Naive thymus-derived CD8-positive, alpha-beta T cell (primary cell): Measurements from ENCODE around the gene DDX31. TPM values are rescaled to one million over a fixed set of nuclear protein-coding genes. Genes with fewer than 3 reads are reported as not detected.

ENCODE experiments used
- ATAC-seq, 2 donors: fragments of 150-1000 bp; cut with Tn5 transposase in 1 of 2; sonication (Bioruptor Pico), chemical (Tn5 transposase) in 1 of 2; 1 replicate in 1 of 2; 2 replicates in 1 of 2; pipeline ENCODE4 v1.10.0; 2021; ENCODE audit warnings: mild to moderate bottlenecking in 2 of 2, moderate library complexity in 2 of 2
- POLR2A ChIA-PET: fragments of 350-600 bp; sonication (Branson Sonifier 250); formaldehyde crosslinking; loops from one replicate; lab custom pipeline; 2021; ENCODE audit warnings: antibody characterized with exemption; lab: Charles Lee
- DNase-seq, 10 donors: peaks; one replicate each; pipeline versions ENCODE4 v3.0.0 to v3.0.0-alpha.2; 2020 to 2022
- H3K27ac Mint-ChIP-seq, 10 donors: one replicate each; pipeline ENCODE4 v1.8.0; 2020 to 2022; ENCODE audit warnings: mild to moderate bottlenecking in 10 of 10, mixed read lengths in 10 of 10, moderate library complexity in 4 of 10, inconsistent platforms in 1 of 10
- H3K27me3 Mint-ChIP-seq, 5 donors: one replicate each; pipeline ENCODE4 v1.8.0; 2021 to 2022; ENCODE audit warnings: mixed read lengths in 5 of 5
- H3K36me3 Mint-ChIP-seq, 3 donors: one replicate each; pipeline ENCODE4 v1.8.0; 2020 to 2022; ENCODE audit warnings: mixed read lengths in 3 of 3, mild to moderate bottlenecking in 2 of 3, inconsistent platforms in 1 of 3
- H3K4me1 Mint-ChIP-seq, 4 donors: one replicate each; pipeline ENCODE4 v1.8.0; 2021 to 2022; ENCODE audit warnings: mixed read lengths in 4 of 4
- H3K4me3 Mint-ChIP-seq, 10 donors: one replicate each; pipeline ENCODE4 v1.8.0; 2020 to 2022; ENCODE audit warnings: mild to moderate bottlenecking in 10 of 10, mixed read lengths in 10 of 10, moderate library complexity in 6 of 10, inconsistent platforms in 1 of 10
- H3K9me3 Mint-ChIP-seq, 9 donors: one replicate each; pipeline ENCODE4 v1.8.0; 2020 to 2022; ENCODE audit warnings: mixed read lengths in 9 of 9, mild to moderate bottlenecking in 3 of 9, inconsistent platforms in 1 of 9, moderate library complexity in 1 of 9
- polyA plus RNA-seq, 3 donors: library from polyadenylated mRNA; unstranded; fragments of 300-500 nt; fragmentation: Illumina TruSeq; gene quantifications; one replicate each; pipeline ENCODE4 v1.2.3, GENCODE V29; 2021
- total RNA-seq, 8 experiments: library from RNA in 2 of 8; stranded (reverse) in 2 of 8; gene quantifications; one replicate each; pipeline ENCODE4 v1.2.3 and lab custom pipeline; 2021 to 2026

Gene DDX31
- total and polyA plus RNA-seq, 5 experiments from 2014 or later = 6.2 to 25.2 (median 9.7) TPM

GRCh38 chr9:132699956-132700355 lies 30.2 kb upstream of the DDX31 start:
- Mint-ChIP-seq H3K27ac (no peak overlapping the region), H3K4me1 (no peaks in the 10 kb centered on the region), H3K36me3 (peaks cover 0 to 27% (median 4%) of the 10 kb centered on the region in 3 donors), H3K4me3 (no peak overlapping the region), H3K27me3 (peaks cover 0 to 13% (median 5%) of the 10 kb centered on the region in 5 donors), H3K9me3 (peaks cover 7 to 36% (median 29%) of the 10 kb centered on the region in 9 donors)
- ATAC-seq (no peak), DNase-seq (no peak)
- POLR2A ChIA-PET = no interaction called here

- DNase-seq = no peak
- Mint-ChIP-seq H3K4me3 (no peak overlapping the region), H3K36me3 (peaks cover 0 to 27% (median 4%) of the 10 kb centered on the region in 3 donors), H3K27me3 (peaks cover 0 to 9% (median 4%) of the 10 kb centered on the region in 5 donors), H3K4me1 (peaks cover 0 to 4% (median under 1%) of the 10 kb centered on the region in 4 donors), H3K9me3 (peaks cover 7 to 38% (median 29%) of the 10 kb centered on the region in 9 donors), H3K27ac (no peak overlapping the region)
- no peak for ATAC-seq
- POLR2A ChIA-PET = no interaction called here
Observed at GRCh38 chr9:132698989-132699388, 29.2 kb upstream of the DDX31 start.

- Mint-ChIP-seq H3K4me3 (no peak overlapping the region), H3K27me3 (peaks cover 0 to 7% (median 3%) of the 10 kb centered on the region in 5 donors), H3K36me3 (peaks cover 7 to 27% (median 11%) of the 10 kb centered on the region in 3 donors), H3K27ac (no peak overlapping the region), H3K4me1 (peaks cover 0 to 4% (median under 1%) of the 10 kb centered on the region in 4 donors), H3K9me3 (peaks cover 8 to 38% (median 29%) of the 10 kb centered on the region in 9 donors)
- DNase-seq (no peak), ATAC-seq (no peak)
- POLR2A ChIA-PET = no interaction called here
Observed at GRCh38 chr9:132697230-132697629, 27.4 kb upstream of the DDX31 start.

GRCh38 chr9:132694144-132694543 lies 24.4 kb upstream of the DDX31 start:
- peak; percentile 70 to 86 for ATAC-seq
- Mint-ChIP-seq H3K4me3 (no peak overlapping the region), H3K4me1 (peaks cover 0 to 4% (median under 1%) of the 10 kb centered on the region in 4 donors), H3K9me3 (peaks cover 8 to 38% (median 29%) of the 10 kb centered on the region in 9 donors), H3K36me3 (peaks cover 27 to 36% (median 31%) of the 10 kb centered on the region in 3 donors), H3K27ac (no peak overlapping the region), H3K27me3 (peaks cover 0 to 4% (median 2%) of the 10 kb centered on the region in 5 donors)
- DNase-seq = peak in 4 of 10 donors; percentile 5 to 29 (median 12)
- POLR2A ChIA-PET = no interaction called here

GRCh38 chr9:132690696-132691095 lies 20.9 kb upstream of the DDX31 start:
- Mint-ChIP-seq H3K36me3 (peaks cover 10 to 68% (median 49%) of the 10 kb centered on the region in 3 donors), H3K4me3 (no peak overlapping the region), H3K4me1 (peaks cover 0 to 4% (median under 1%) of the 10 kb centered on the region in 4 donors), H3K27ac (no peak overlapping the region), H3K27me3 (no peaks in the 10 kb centered on the region), H3K9me3 (peaks cover 0 to 7% (median under 1%) of the 10 kb centered on the region in 9 donors)
- ATAC-seq (no peak), DNase-seq (no peak)
- POLR2A ChIA-PET = no interaction called here

- H3K4me3 Mint-ChIP-seq = no peak overlapping the region
- H3K4me1 Mint-ChIP-seq = peaks cover 4 to 18% (median 9%) of the 10 kb centered on the region in 4 donors
- no peak overlapping the region for H3K27ac Mint-ChIP-seq
- POLR2A ChIA-PET = no interaction called here
- no peaks in the 10 kb centered on the region for H3K9me3 Mint-ChIP-seq
- DNase-seq = no peak
- peaks cover 5 to 86% (median 49%) of the 10 kb centered on the region in 3 donors for H3K36me3 Mint-ChIP-seq
- H3K27me3 Mint-ChIP-seq = no peaks in the 10 kb centered on the region
- ATAC-seq = no peak
Observed at GRCh38 chr9:132683873-132684272, 14.1 kb upstream of the DDX31 start.

- H3K4me3 Mint-ChIP-seq = no peak overlapping the region
- H3K27ac Mint-ChIP-seq = no peak overlapping the region
- no peaks in the 10 kb centered on the region for H3K9me3 Mint-ChIP-seq
- no peaks in the 10 kb centered on the region for H3K27me3 Mint-ChIP-seq
- ATAC-seq (no peak), DNase-seq (no peak)
- H3K4me1 Mint-ChIP-seq = peaks cover 6 to 24% (median 16%) of the 10 kb centered on the region in 4 donors
- POLR2A ChIA-PET = no interaction called here
- H3K36me3 Mint-ChIP-seq = peaks cover 0 to 80% (median 37%) of the 10 kb centered on the region in 3 donors
Observed at GRCh38 chr9:132681561-132681960, 11.8 kb upstream of the DDX31 start.

- Mint-ChIP-seq H3K36me3 (peaks cover 0 to 68% (median 25%) of the 10 kb centered on the region in 3 donors), H3K27me3 (no peaks in the 10 kb centered on the region), H3K9me3 (no peaks in the 10 kb centered on the region), H3K4me3 (no peak overlapping the region), H3K4me1 (peaks cover 6 to 30% (median 19%) of the 10 kb centered on the region in 4 donors), H3K27ac (no peak overlapping the region)
- ATAC-seq (no peak), DNase-seq (no peak)
- POLR2A ChIA-PET = interaction anchor here (1.4 kb wide), 1 partner anchor 10 kb away, joined by 7 read pairs; the partner anchor contains the start of genes DDX31 and GTF3C4
Observed at GRCh38 chr9:132679946-132680625, 10.3 kb upstream of the DDX31 start.

GRCh38 chr9:132677976-132678375 lies 8.2 kb upstream of the DDX31 start:
- Mint-ChIP-seq H3K4me3 (no peak overlapping the region), H3K27ac (no peak overlapping the region), H3K36me3 (peaks cover 0 to 51% (median 16%) of the 10 kb centered on the region in 3 donors), H3K9me3 (no peaks in the 10 kb centered on the region), H3K4me1 (peaks cover 13 to 50% (median 34%) of the 10 kb centered on the region in 4 donors), H3K27me3 (no peaks in the 10 kb centered on the region)
- DNase-seq (no peak), ATAC-seq (no peak)
- POLR2A ChIA-PET = no interaction called here

- ATAC-seq (no peak), DNase-seq (no peak)
- H3K27ac Mint-ChIP-seq = no peak overlapping the region
- H3K36me3 Mint-ChIP-seq = peaks cover 0 to 23% (median 11%) of the 10 kb centered on the region in 3 donors
- POLR2A ChIA-PET = interaction anchor here (0.6 kb wide), 1 partner anchor 1101 kb away, joined by 5 read pairs; no protein-coding TSS in a partner anchor
- no peak overlapping the region for H3K4me3 Mint-ChIP-seq
- H3K9me3 Mint-ChIP-seq = no peaks in the 10 kb centered on the region
- no peaks in the 10 kb centered on the region for H3K27me3 Mint-ChIP-seq
- peaks cover 26 to 65% (median 49%) of the 10 kb centered on the region in 4 donors for H3K4me1 Mint-ChIP-seq
Observed at GRCh38 chr9:132674485-132674884, 4.7 kb upstream of the DDX31 start.

GRCh38 chr9:132673355-132673754 lies 3.6 kb upstream of the DDX31 start:
- POLR2A ChIA-PET = interaction anchor here (0.5 kb wide), 1 partner anchor 40 kb away, joined by 3 read pairs; no protein-coding TSS in a partner anchor
- no peaks in the 10 kb centered on the region for H3K27me3 Mint-ChIP-seq
- peak overlapping the region in 5 of 10 donors; percentile 18 to 79 (median 44) for H3K27ac Mint-ChIP-seq
- H3K4me1 Mint-ChIP-seq = peaks cover 27 to 67% (median 53%) of the 10 kb centered on the region in 4 donors
- H3K4me3 Mint-ChIP-seq = peak overlapping the region in 9 of 10 donors; percentile 4 to 68 (median 22)
- H3K36me3 Mint-ChIP-seq = peaks cover 0 to 12% (median under 1%) of the 10 kb centered on the region in 3 donors
- no peaks in the 10 kb centered on the region for H3K9me3 Mint-ChIP-seq
- ATAC-seq (no peak), DNase-seq (no peak)

GRCh38 chr9:132672413-132672690 lies 2.6 kb upstream of the DDX31 start:
- peaks cover 0 to 3% (median 0%) of the 10 kb centered on the region in 3 donors for H3K36me3 Mint-ChIP-seq
- POLR2A ChIA-PET = interaction anchor here (1.7 kb wide), 1 partner anchor 273 kb away, joined by 4 read pairs; no protein-coding TSS in a partner anchor
- H3K4me3 Mint-ChIP-seq = peak overlapping the region; percentile 31 to 92 (median 90)
- no peaks in the 10 kb centered on the region for H3K9me3 Mint-ChIP-seq
- no peak for ATAC-seq
- H3K4me1 Mint-ChIP-seq = peaks cover 30 to 73% (median 62%) of the 10 kb centered on the region in 4 donors
- peak overlapping the region in 8 of 10 donors; percentile 0 to 96 (median 37) for H3K27ac Mint-ChIP-seq
- H3K27me3 Mint-ChIP-seq = no peaks in the 10 kb centered on the region
- DNase-seq = no peak
